K562 (cell line): ENCODE results near the gene UPF1. TPM values are rescaled to one million over a fixed set of nuclear protein-coding genes. Genes with fewer than 3 reads are reported as not detected.

Source experiments
- EHMT2 ChIP-seq: fragments of 450-650 bp; IDR thresholded peaks from 2 replicates; pipeline ENCODE4 v1.6.1; 2018; ENCODE audit warnings: antibody characterized with exemption
- FOXP4 ChIP-seq: sonication (generic); formaldehyde crosslinking; IDR thresholded peaks from 2 replicates; pipeline ENCODE4 v1.8.0; 2022; ENCODE audit warnings: mild to moderate bottlenecking, missing genetic modification reagents, borderline replicate concordance
- KLF13 ChIP-seq: fragments of 450-650 bp; IDR thresholded peaks from 2 replicates; pipeline ENCODE4 v1.6.1; 2016; ENCODE audit warnings: missing genetic modification characterization, low read depth, mild to moderate bottlenecking, missing compliant biosample characterization, moderate library complexity, borderline replicate concordance
- LARP7 ChIP-seq: fragments of 450-650 bp; IDR thresholded peaks from 2 replicates; pipeline ENCODE4 v1.6.1; 2016
- NELFE ChIP-seq: IDR thresholded peaks from 2 replicates; pipeline ENCODE4 v1.6.1; 2011; ENCODE audit warnings: mild to moderate bottlenecking; ENCODE audit not compliant: insufficient read depth, insufficient read length
- NR4A1 ChIP-seq, 2 experiments: fragments of 250-450 bp in 1 of 2; fragments of 450-650 bp in 1 of 2; sonication (Bioruptor Pico) in 1 of 2; IDR thresholded peaks; 2 replicates each; pipeline versions ENCODE4 v1.4.0 to v1.6.1; 2016 to 2020; ENCODE audit warnings: mild to moderate bottlenecking in 2 of 2, missing compliant biosample characterization in 1 of 2, missing genetic modification characterization in 1 of 2, moderate library complexity in 1 of 2
- PATZ1 ChIP-seq: fragments of 250-450 bp; sonication (Bioruptor Pico); IDR thresholded peaks from 2 replicates; pipeline ENCODE4 v1.5.0; 2020; ENCODE audit warnings: mild to moderate bottlenecking, borderline replicate concordance
- RBM17 ChIP-seq: fragments of 200-400 bp; formaldehyde crosslinking; IDR thresholded peaks from 2 replicates; pipeline ENCODE4 v1.6.1; 2017; ENCODE audit warnings: low read depth, mild to moderate bottlenecking, low read length, borderline replicate concordance
- RFX7 ChIP-seq: fragments of 250-450 bp; sonication (Bioruptor Pico); IDR thresholded peaks from 2 replicates; pipeline ENCODE4 v1.5.1; 2021; ENCODE audit warnings: mild to moderate bottlenecking
- SAP30 ChIP-seq: fragments of 200-600 bp; sonication (generic); IDR thresholded peaks from 2 replicates; pipeline ENCODE4 v1.6.1; 2012; ENCODE audit warnings: borderline replicate concordance, low read depth, mild to moderate bottlenecking, moderate library complexity, low read length, control low read depth, inconsistent platforms; ENCODE audit not compliant: insufficient read depth, poor library complexity, severe bottlenecking
- SRSF7 ChIP-seq: fragments of 200-400 bp; formaldehyde crosslinking; optimal IDR thresholded peaks from 2 replicates; pipeline ENCODE3; 2017; ENCODE audit warnings: mild to moderate bottlenecking, low read depth, low read length
- TAL1 ChIP-seq: fragments of 450-650 bp; IDR thresholded peaks from 2 replicates; pipeline ENCODE4 v1.6.1; 2016; ENCODE audit warnings: mild to moderate bottlenecking
- ZBTB2 ChIP-seq: fragments of 450-650 bp; IDR thresholded peaks from 2 replicates; pipeline ENCODE4 v1.6.1; 2016; ENCODE audit warnings: antibody characterized with exemption
- ZNF408 ChIP-seq: fragments of 250-450 bp; sonication (Bioruptor Pico); IDR thresholded peaks from 2 replicates; pipeline ENCODE4 v1.4.0; 2020; ENCODE audit warnings: low read depth, mild to moderate bottlenecking, moderate library complexity
- ZNF707 ChIP-seq: fragments of 250-450 bp; sonication (Bioruptor Pico); conservative IDR thresholded peaks from 2 replicates; pipeline ENCODE4 v1.8.0; 2022; ENCODE audit warnings: inconsistent platforms, mild to moderate bottlenecking, moderate library complexity
- polyA plus RNA-seq, 8 experiments: library from polyadenylated mRNA; depleted of rRNA in 4 of 8; stranded (reverse) in 5 of 8; unstranded in 3 of 8; fragments of >200 nt; fragmentation: Nextera tagmentation in 2 of 8; fragmentation: Illumina TruSeq in 1 of 8; extraction: Ambion mirVana in 2 of 8; extraction: Trizol in 1 of 8; gene quantifications; 2 replicates each; pipeline versions ENCODE4 v1.2.1 to v1.2.3, GENCODE V29; 2011 to 2014; ENCODE audit warnings: inconsistent platforms in 1 of 8, missing spikeins in 1 of 8
- total RNA-seq, 7 experiments: library from RNA; depleted of rRNA in 6 of 7; stranded (reverse); fragments of >200 nt in 6 of 7; fragmentation: Illumina TruSeq in 2 of 7; extraction: Trizol in 2 of 7; gene quantifications; 2 replicates each; pipeline versions ENCODE4 v1.2.1 to v1.2.3, GENCODE V29; 2011 to 2021; ENCODE audit warnings: low replicate concordance in 1 of 7
- TF ChIP-seq, protein P1 (sequence below): fragments of 250-450 bp; sonication (Bioruptor Pico); IDR thresholded peaks from 2 replicates; pipeline ENCODE4 v1.8.0; 2022; ENCODE audit warnings: moderate library complexity, mild to moderate bottlenecking, inconsistent platforms

UPF1 gene
- total and polyA plus RNA-seq, 9 of the 15 experiments (the other 6 are each of a cell fraction or from before 2014, with no cell fraction given), result 0.34 to 103 (median 27.9) TPM

GRCh38 chr19:18898607-18899408 lies 67.0 kb downstream of the UPF1 start (continued):
- TF ChIP-seq FOXP4 (CRISPR knock-in tag) (no peak), SAP30 (no peak), NELFE (no peak), LARP7 (no peak), RFX7 (CRISPR knock-in tag) (no peak), SRSF7 (no peak), NR4A1 (CRISPR knock-in tag; IDR thresholded peaks at IDR 0.05) (no peak), NR4A1 (tag; IDR thresholded peaks at IDR 0.05) (no peak), ZNF707 (no peak), RBM17 (no peak), TAL1 (no peak), KLF13 (tag) (no peak), EHMT2 (no peak), ZNF408 (no peak), PATZ1 (0 out of 2 replicates have a peak, but pooled peaks have one; percentile 18), ZBTB2 (0 out of 2 replicates have a peak, but pooled peaks have one; percentile 20)
- TF ChIP-seq, protein P1, sequence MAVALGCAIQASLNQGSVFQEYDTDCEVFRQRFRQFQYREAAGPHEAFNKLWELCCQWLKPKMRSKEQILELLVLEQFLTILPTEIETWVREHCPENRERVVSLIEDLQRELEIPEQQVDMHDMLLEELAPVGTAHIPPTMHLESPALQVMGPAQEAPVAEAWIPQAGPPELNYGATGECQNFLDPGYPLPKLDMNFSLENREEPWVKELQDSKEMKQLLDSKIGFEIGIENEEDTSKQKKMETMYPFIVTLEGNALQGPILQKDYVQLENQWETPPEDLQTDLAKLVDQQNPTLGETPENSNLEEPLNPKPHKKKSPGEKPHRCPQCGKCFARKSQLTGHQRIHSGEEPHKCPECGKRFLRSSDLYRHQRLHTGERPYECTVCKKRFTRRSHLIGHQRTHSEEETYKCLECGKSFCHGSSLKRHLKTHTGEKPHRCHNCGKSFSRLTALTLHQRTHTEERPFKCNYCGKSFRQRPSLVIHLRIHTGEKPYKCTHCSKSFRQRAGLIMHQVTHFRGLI (CRISPR knock-in tag), result no peak
